Testis (tissue), 2 donors: ENCODE measurements around the gene C16orf89.

Source experiments
- POLR2A ChIP-seq: fragments of 450-650 bp; IDR thresholded peaks from one replicate; pipeline ENCODE4 v1.6.1; 2017; ENCODE audit warnings: antibody characterized with exemption, mild to moderate bottlenecking, moderate library complexity
- TF ChIP-seq, protein P1 (sequence below), 3 experiments: fragments of 450-650 bp in 2 of 3; fragments of 200-600 bp in 1 of 3; sonication (generic) in 1 of 3; IDR thresholded peaks; one replicate each; pipeline ENCODE4 v1.5.1; 2016 to 2019; ENCODE audit warnings: antibody characterized with exemption in 3 of 3, mild to moderate bottlenecking in 2 of 3, moderate library complexity in 1 of 3

DNA sequence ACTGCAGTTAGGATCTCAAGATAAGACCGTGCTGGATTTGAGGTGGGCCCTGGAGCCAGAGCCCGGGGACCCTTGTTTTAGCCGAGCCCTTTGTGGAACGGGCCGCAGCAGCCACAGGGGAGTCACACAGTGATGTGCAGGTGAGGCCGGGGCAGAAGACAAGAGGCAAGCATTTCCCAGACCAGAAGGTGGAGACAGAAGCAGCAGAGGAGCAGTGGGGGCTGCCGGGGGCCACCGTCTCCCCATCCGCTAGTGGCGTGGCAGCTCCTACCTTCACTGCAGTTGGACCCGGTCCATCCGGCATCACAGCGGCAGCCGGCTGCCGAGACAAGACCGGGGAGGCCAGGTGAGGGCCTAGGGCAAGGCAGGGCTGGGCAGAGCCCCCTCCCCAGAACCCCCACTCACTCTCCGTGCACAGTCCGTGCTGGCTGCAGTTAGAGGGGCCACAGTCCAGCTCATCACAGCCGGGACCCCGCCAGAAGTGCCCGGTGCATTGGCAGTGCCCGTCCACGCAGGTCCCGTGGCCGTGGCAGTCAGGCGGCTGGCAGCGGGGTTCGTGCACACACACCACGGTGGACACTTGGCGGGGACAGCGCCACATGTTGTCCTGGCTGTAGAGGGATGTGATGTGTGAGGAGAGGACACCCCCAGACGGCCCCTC is 38.1 kb downstream of the C16orf89 start:
- TF ChIP-seq, protein P1, sequence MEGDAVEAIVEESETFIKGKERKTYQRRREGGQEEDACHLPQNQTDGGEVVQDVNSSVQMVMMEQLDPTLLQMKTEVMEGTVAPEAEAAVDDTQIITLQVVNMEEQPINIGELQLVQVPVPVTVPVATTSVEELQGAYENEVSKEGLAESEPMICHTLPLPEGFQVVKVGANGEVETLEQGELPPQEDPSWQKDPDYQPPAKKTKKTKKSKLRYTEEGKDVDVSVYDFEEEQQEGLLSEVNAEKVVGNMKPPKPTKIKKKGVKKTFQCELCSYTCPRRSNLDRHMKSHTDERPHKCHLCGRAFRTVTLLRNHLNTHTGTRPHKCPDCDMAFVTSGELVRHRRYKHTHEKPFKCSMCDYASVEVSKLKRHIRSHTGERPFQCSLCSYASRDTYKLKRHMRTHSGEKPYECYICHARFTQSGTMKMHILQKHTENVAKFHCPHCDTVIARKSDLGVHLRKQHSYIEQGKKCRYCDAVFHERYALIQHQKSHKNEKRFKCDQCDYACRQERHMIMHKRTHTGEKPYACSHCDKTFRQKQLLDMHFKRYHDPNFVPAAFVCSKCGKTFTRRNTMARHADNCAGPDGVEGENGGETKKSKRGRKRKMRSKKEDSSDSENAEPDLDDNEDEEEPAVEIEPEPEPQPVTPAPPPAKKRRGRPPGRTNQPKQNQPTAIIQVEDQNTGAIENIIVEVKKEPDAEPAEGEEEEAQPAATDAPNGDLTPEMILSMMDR (IDR thresholded peaks at IDR 0.05) = no peak
- no peak for TF ChIP-seq POLR2A
